Upper lobe of left lung (tissue), 6 donors: ENCODE data around the gene MICAL3. TPM values are rescaled to one million over a fixed set of nuclear protein-coding genes. Genes with fewer than 3 reads are reported as not detected.
A peak's percentile ranks its signal among the peaks of the same experiment; 100 is the strongest.
"Not testable (repeated sequence)": the region's sequence is repeated elsewhere in the genome, so short reads cannot be mapped to it uniquely, and the experiment has no call there.

Source experiments
- ATAC-seq, 2 donors: fragments of 200-7000 bp; cut with Tn5 transposase; one replicate each; pipeline ENCODE4 v1.9.1; 2022; ENCODE audit warnings: mild to moderate bottlenecking in 2 of 2, moderate library complexity in 2 of 2; ENCODE audit not compliant: low FRiP score in 2 of 2
- DNase-seq, 2 donors: peaks; one replicate each; pipeline ENCODE4 v3.0.0-alpha.2; 2019 to 2020
- H3K27ac ChIP-seq, 4 donors: fragments of 200-600 bp; sonication (generic); one replicate each; pipeline ENCODE4 v1.5.1; 2016 to 2019
- H3K27me3 ChIP-seq, 4 donors: fragments of 200-600 bp; sonication (generic); one replicate each; pipeline ENCODE4 v1.5.1; 2017 to 2019
- H3K36me3 ChIP-seq, 4 donors: fragments of 200-600 bp; sonication (generic); one replicate each; pipeline ENCODE4 v1.5.1; 2016 to 2019
- H3K4me1 ChIP-seq, 4 donors: fragments of 200-600 bp; sonication (generic); one replicate each; pipeline ENCODE4 v1.5.1; 2018 to 2019
- H3K4me3 ChIP-seq, 4 donors: fragments of 200-600 bp; sonication (generic); one replicate each; pipeline ENCODE4 v1.5.1; 2017 to 2019; ENCODE audit warnings: mild to moderate bottlenecking in 2 of 4, moderate library complexity in 1 of 4
- H3K9me3 ChIP-seq, 4 donors: fragments of 200-600 bp; sonication (generic); one replicate each; pipeline ENCODE4 v1.5.1; 2018 to 2019
- EP300 ChIP-seq, 4 donors: sonication (generic); formaldehyde crosslinking; IDR thresholded peaks; one replicate each; pipeline ENCODE4 v1.5.1; 2017; ENCODE audit warnings: antibody characterized with exemption in 4 of 4, control low read depth in 2 of 4
- POLR2A ChIP-seq, 4 donors: fragments of 450-650 bp; IDR thresholded peaks; one replicate each; pipeline ENCODE4 v1.5.1; 2016 to 2017; ENCODE audit warnings: antibody characterized with exemption in 4 of 4, mild to moderate bottlenecking in 2 of 4
- POLR2AphosphoS5 ChIP-seq, 2 donors: sonication (generic); formaldehyde crosslinking; IDR thresholded peaks; one replicate each; pipeline ENCODE4 v1.5.1; 2017; ENCODE audit warnings: antibody characterized with exemption in 2 of 2
- WGBS, 2 donors: methylation state at CpG; one replicate each; pipeline ENCODE4 v1.1.5; 2017 to 2018; 5-methylcytosine and 5-hydroxymethylcytosine counted together
- total RNA-seq, 6 donors: library from RNA; depleted of rRNA in 4 of 6; stranded (reverse); fragments of >200 nt in 4 of 6; gene quantifications; one replicate each; pipeline versions ENCODE4 v1.1.0 to v1.2.1, GENCODE V29; 2016 to 2021
- TF ChIP-seq, protein P1 (sequence below), 6 experiments: fragments of 450-650 bp in 4 of 6; fragments of 200-600 bp in 2 of 6; sonication (generic) in 2 of 6; IDR thresholded peaks; one replicate each; pipeline ENCODE4 v1.5.1; 2016 to 2019; ENCODE audit warnings: antibody characterized with exemption in 6 of 6
- donor health status: DM: no; HTN: no; CAD: no; lungs with moderate emphysema.
- donor health status: DM: no; HTN: yes; CAD: no; lungs with severe emphysema.

The MICAL3 gene, protein sequence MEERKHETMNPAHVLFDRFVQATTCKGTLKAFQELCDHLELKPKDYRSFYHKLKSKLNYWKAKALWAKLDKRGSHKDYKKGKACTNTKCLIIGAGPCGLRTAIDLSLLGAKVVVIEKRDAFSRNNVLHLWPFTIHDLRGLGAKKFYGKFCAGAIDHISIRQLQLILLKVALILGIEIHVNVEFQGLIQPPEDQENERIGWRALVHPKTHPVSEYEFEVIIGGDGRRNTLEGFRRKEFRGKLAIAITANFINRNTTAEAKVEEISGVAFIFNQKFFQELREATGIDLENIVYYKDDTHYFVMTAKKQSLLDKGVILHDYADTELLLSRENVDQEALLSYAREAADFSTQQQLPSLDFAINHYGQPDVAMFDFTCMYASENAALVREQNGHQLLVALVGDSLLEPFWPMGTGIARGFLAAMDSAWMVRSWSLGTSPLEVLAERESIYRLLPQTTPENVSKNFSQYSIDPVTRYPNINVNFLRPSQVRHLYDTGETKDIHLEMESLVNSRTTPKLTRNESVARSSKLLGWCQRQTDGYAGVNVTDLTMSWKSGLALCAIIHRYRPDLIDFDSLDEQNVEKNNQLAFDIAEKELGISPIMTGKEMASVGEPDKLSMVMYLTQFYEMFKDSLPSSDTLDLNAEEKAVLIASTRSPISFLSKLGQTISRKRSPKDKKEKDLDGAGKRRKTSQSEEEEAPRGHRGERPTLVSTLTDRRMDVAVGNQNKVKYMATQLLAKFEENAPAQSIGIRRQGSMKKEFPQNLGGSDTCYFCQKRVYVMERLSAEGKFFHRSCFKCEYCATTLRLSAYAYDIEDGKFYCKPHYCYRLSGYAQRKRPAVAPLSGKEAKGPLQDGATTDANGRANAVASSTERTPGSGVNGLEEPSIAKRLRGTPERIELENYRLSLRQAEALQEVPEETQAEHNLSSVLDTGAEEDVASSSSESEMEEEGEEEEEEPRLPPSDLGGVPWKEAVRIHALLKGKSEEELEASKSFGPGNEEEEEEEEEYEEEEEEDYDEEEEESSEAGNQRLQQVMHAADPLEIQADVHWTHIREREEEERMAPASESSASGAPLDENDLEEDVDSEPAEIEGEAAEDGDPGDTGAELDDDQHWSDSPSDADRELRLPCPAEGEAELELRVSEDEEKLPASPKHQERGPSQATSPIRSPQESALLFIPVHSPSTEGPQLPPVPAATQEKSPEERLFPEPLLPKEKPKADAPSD (N-terminal part only)
- total RNA-seq, result 10 to 100 TPM in 5 of 6 donors, 1 to 10 TPM in 1; 6.4 to 39.8 (median 23.4) TPM

DNA sequence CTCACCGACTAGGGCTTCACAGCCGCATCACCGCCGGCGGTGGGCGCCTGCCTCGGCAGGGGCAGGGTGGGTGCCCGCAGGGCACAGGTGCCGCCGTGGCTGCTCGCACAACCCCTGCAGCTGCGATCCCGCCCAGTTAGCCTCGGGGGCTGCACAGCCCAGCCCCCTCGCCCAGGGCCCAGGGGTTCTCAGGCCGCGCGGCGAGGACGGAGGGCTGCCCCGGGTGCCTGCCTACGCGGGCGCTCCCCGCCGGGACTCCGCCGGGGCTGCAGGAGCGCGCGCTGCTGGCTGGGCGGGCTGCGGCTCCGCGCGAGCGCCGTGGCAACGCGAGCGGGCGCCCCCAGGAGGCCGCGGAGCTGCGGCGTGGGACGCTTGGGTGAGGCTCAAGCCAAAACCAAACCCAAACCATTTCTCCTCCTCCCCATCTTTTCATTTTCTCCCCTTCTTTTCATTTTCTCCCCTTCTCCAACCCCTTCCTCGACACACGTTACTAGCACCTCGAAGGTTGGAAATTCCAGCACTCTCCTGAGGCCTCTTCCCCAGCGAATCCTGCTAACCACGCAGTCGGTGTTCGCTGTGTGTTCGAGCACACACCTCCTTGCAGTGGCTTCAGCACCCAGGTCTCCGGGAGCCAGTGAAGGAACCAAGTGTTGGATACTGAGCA is at the start of gene MICAL3:
Gene MICAL3, minus strand, starts transcription at position 286 of the 664 bp plus-strand sequence. CDS start 117,749 bp downstream, outside the sequence.
- WGBS, 2 donors, result 3 to 4% methylated on average over 26 to 29 of the region's 56 CpGs
- H3K4me1 ChIP-seq, result peaks cover 13 to 21% (median 14%) of the 10 kb centered on the region in 4 donors
- peak within 1 kb of the TSS; percentile 32 to 65 (median 59) for H3K4me3 ChIP-seq
- H3K27me3 ChIP-seq, result peaks cover 0 to 14% (median 6%) of the 10 kb centered on the region in 4 donors
- DNase-seq (peak; percentile 26 to 93), ATAC-seq (peak; percentile 56 to 90)
- no peaks in the 10 kb centered on the region for H3K9me3 ChIP-seq
- TF ChIP-seq, protein P1, sequence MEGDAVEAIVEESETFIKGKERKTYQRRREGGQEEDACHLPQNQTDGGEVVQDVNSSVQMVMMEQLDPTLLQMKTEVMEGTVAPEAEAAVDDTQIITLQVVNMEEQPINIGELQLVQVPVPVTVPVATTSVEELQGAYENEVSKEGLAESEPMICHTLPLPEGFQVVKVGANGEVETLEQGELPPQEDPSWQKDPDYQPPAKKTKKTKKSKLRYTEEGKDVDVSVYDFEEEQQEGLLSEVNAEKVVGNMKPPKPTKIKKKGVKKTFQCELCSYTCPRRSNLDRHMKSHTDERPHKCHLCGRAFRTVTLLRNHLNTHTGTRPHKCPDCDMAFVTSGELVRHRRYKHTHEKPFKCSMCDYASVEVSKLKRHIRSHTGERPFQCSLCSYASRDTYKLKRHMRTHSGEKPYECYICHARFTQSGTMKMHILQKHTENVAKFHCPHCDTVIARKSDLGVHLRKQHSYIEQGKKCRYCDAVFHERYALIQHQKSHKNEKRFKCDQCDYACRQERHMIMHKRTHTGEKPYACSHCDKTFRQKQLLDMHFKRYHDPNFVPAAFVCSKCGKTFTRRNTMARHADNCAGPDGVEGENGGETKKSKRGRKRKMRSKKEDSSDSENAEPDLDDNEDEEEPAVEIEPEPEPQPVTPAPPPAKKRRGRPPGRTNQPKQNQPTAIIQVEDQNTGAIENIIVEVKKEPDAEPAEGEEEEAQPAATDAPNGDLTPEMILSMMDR (IDR thresholded peaks at IDR 0.05), result peak; percentile 51 to 68 (median 64)
- no peak for TF ChIP-seq POLR2AphosphoS5 (IDR thresholded peaks at IDR 0.05)
- no peaks in the 10 kb centered on the region for H3K36me3 ChIP-seq
- peak within 1 kb of the TSS in 2 of 4 donors; percentile 39 to 58 for H3K27ac ChIP-seq

DNA sequence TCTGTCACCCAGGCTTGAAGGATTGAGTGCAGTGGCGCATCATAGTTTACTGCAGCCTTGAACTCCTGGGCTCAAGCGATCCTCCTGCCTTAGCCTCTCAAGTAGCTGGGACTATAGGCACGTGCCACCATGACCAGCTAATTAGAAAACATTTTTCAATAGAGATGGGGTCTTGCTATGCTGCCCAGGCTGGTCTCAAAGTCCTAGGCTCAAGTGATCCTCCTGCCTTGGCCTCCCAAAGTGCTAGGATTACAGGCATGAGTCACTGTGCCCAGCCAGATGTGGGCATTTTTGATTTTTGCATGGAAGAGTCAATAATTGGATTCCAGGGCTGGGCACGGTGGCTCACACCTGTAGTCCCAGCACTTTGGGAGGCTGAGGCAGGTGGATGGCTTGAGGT is 49.6 kb upstream of the MICAL3 start:
- H3K36me3 ChIP-seq, H3K27me3 ChIP-seq, H3K4me3 ChIP-seq, DNase-seq, ATAC-seq, H3K9me3 ChIP-seq, H3K27ac ChIP-seq: not testable (repeated sequence)
- peaks cover 15 to 21% (median 20%) of the 10 kb centered on the region in 4 donors for H3K4me1 ChIP-seq
- WGBS, 2 donors, result 84 to 95% methylated on average over 4 of the region's 4 CpGs

DNA sequence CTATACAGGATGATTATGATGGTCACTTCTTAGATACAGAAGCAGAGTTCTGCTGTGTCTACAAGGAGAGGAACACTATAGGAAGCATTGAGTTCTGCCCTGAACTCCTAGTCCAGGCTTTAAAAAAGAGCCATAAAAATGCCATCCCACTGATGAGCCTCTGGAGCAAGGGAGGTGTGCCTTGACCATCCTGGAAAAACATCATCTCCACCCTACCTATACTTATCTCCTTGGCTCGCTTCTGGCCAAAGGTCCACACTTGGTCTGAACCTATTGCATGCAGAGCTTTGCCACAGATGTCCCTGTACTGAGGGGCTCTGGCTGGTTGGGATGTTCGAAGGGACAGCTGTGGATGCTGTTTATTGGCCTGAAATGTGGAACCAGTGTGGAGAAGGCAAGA is 49.1 kb upstream of the MICAL3 start:
- Histone ChIP-seq H3K4me3 (no peak overlapping the region), H3K4me1 (peaks cover 11 to 16% (median 15%) of the 10 kb centered on the region in 4 donors), H3K27me3 (no peaks in the 10 kb centered on the region), H3K27ac (no peak overlapping the region), H3K9me3 (no peaks in the 10 kb centered on the region), H3K36me3 (no peaks in the 10 kb centered on the region)
- DNase-seq (no peak), ATAC-seq (no peak)
- TF ChIP-seq POLR2A (IDR thresholded peaks at IDR 0.05) (no peak), POLR2AphosphoS5 (IDR thresholded peaks at IDR 0.05) (no peak), EP300 (IDR thresholded peaks at IDR 0.05) (no peak)
- TF ChIP-seq, protein P1 (IDR thresholded peaks at IDR 0.05), result no peak
- 83 to 89% methylated on average over 2 of the region's 2 CpGs for WGBS, 2 donors

DNA sequence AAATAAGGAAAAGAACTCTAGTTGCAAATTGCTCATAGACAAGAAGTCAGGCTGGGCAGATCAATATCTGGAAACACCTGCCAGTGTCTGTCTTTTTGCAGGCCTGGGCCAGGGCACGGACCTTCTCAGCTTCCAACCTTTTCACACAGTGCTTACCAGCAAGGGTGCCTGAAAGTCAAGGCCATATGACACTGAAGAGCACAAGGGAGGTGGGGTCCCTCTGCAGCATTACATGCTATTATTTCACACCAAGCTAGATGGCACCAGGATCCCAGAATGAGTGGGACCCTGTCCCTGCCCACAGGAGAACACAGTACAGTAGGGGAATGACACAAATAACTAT is 47.6 kb upstream of the MICAL3 start:
- WGBS, 2 donors, result 85 to 90% methylated on average over 1 of the region's 1 CpG

DNA sequence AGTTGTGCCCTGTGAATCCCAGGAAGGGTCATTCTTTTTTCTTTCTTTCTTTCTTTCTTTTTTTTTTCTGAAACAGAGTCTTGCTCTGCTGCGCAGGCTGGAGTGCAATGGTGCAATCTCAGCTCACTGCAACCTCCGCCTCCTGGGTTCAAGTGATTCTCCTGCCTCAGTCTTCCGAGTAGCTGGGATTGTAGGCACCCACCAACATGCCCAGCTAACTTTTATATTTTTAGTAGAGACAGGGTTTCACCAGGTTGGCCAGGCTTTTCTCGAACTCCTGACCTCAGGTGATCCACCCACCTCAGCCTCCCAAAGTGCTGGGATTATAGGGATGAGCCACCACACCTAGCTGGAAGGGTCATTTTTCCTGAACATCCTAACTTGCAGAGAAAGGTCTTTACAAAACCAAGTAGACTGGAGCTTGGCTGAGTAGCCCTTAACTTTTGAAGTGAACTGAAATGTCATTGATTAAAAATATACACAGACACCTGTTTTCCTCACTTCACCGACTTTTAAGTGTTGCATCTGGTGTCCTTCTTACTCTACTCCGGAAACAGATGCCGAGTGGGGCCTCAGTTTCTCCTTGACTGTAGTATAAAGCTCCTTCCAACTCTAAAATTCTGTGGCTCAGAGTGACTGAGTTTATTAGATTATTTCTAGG is 47.1 kb upstream of the MICAL3 start:
- not testable (repeated sequence) for H3K27me3 ChIP-seq, H3K36me3 ChIP-seq, H3K27ac ChIP-seq, DNase-seq, H3K9me3 ChIP-seq, H3K4me3 ChIP-seq, H3K4me1 ChIP-seq, ATAC-seq
- WGBS, 2 donors, result 87 to 94% methylated on average over 7 of the region's 7 CpGs

More for the DNA sequence above, 47.6 kb upstream of the MICAL3 start:
- Histone ChIP-seq H3K27me3 (no peaks in the 10 kb centered on the region), H3K9me3 (no peaks in the 10 kb centered on the region), H3K4me3 (no peak overlapping the region), H3K4me1 (peaks cover 8 to 12% (median 9%) of the 10 kb centered on the region in 4 donors), H3K27ac (no peak overlapping the region), H3K36me3 (no peaks in the 10 kb centered on the region)
- no peak for ATAC-seq
- TF ChIP-seq POLR2A (IDR thresholded peaks at IDR 0.05) (no peak), POLR2AphosphoS5 (IDR thresholded peaks at IDR 0.05) (no peak), EP300 (IDR thresholded peaks at IDR 0.05) (no peak)
- TF ChIP-seq, protein P1 (IDR thresholded peaks at IDR 0.05), result no peak
- DNase-seq, result no peak
